Measurements from ENCODE around the gene MRPL45.
"Not testable (repeated sequence)": the region's sequence is repeated elsewhere in the genome, so short reads cannot be mapped to it uniquely, and the experiment has no call there.

The MRPL45 gene

GRCh38 chr17:38296834-38297517 lies at the start of gene MRPL45:
TSS of gene MRPL45 (plus strand) at chr17:38297168. CDS start at chr17:38297184, 16 bp downstream.
- DNase-seq, result peak; percentile 98

GRCh38 chr17:38253191-38253590 lies 43.8 kb upstream of the MRPL45 start:
- DNase-seq, result not testable (repeated sequence)

- DNase-seq, result not testable (repeated sequence)
These were observed 42.6 kb upstream of the MRPL45 start for GRCh38 chr17:38254357-38254756.

GRCh38 chr17:38257013-38257621 lies 39.9 kb upstream of the MRPL45 start:
- DNase-seq, result peak; percentile 92

GRCh38 chr17:38265974-38266506 lies 30.9 kb upstream of the MRPL45 start:
- not testable (repeated sequence) for DNase-seq

- not testable (repeated sequence) for DNase-seq
These were observed 30.4 kb upstream of the MRPL45 start for GRCh38 chr17:38266571-38266970.

- DNase-seq, result not testable (repeated sequence)
These were observed 28.8 kb upstream of the MRPL45 start for GRCh38 chr17:38268138-38268537.

GRCh38 chr17:38269045-38269444 lies 27.9 kb upstream of the MRPL45 start:
- DNase-seq, result not testable (repeated sequence)

GRCh38 chr17:38269552-38269951 lies 27.4 kb upstream of the MRPL45 start:
- not testable (repeated sequence) for DNase-seq

- not testable (repeated sequence) for DNase-seq
These were observed 11.0 kb upstream of the MRPL45 start for GRCh38 chr17:38285994-38286393.

GRCh38 chr17:38286501-38287091 lies 10.4 kb upstream of the MRPL45 start:
- DNase-seq, result peak; percentile 41

- not testable (repeated sequence) for DNase-seq
These were observed 8.6 kb upstream of the MRPL45 start for GRCh38 chr17:38288217-38288827.

- DNase-seq, result not testable (repeated sequence)
These were observed 7.2 kb upstream of the MRPL45 start for GRCh38 chr17:38289760-38290159.

- not testable (repeated sequence) for DNase-seq
These were observed 1.2 kb upstream of the MRPL45 start for GRCh38 chr17:38295602-38296365.

- peak; percentile 45 for DNase-seq
These were observed 18.5 kb downstream of the MRPL45 start for GRCh38 chr17:38315497-38315896.

- no peak for DNase-seq
These were observed 20.1 kb downstream of the MRPL45 start for GRCh38 chr17:38317081-38317480.

GRCh38 chr17:38320482-38320881 lies 23.5 kb downstream of the MRPL45 start:
- no peak for DNase-seq

GRCh38 chr17:38322156-38322779 lies 25.3 kb downstream of the MRPL45 start:
- DNase-seq, result peak; percentile 69

GRCh38 chr17:38322897-38323296 lies 25.9 kb downstream of the MRPL45 start:
- no peak for DNase-seq

GRCh38 chr17:38324141-38324697 lies 27.3 kb downstream of the MRPL45 start:
- no peak for DNase-seq

- no peak for DNase-seq
These were observed 27.8 kb downstream of the MRPL45 start for GRCh38 chr17:38324772-38325171.

Data from activated CD4-positive, alpha-beta T cell treated with anti-CD3 and anti-CD28 coated beads, Interleukin-2, amount 50 U/mL, for 16 hours (primary cell).